ENCODE results near the gene SSR1.
"Not testable (repeated sequence)": the region's sequence is repeated elsewhere in the genome, so short reads cannot be mapped to it uniquely, and the experiment has no call there.

SSR1 gene

DNA sequence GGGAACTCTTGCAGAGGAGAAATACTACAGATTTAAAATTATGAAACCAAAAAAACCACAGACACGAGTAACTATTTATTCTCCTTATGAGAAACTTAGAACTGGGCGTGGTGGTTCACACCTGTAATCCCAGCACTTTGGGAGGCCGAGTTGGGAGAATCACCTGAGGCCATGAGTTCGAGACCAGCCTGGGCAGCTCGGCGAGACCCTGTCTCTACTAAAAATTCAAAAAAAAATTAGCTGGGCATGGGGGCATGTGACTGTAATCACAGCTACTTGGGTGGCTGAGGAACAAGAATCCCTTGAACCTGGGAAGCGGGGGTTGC is 36.8 kb downstream of the SSR1 start:
- no peak for DNase-seq (ENCODE audit: low read depth)

GRCh38 chr6:7274525-7274924 is 38.5 kb downstream of the SSR1 start:
- DNase-seq (ENCODE audit: low read depth): not testable (repeated sequence)

DNA sequence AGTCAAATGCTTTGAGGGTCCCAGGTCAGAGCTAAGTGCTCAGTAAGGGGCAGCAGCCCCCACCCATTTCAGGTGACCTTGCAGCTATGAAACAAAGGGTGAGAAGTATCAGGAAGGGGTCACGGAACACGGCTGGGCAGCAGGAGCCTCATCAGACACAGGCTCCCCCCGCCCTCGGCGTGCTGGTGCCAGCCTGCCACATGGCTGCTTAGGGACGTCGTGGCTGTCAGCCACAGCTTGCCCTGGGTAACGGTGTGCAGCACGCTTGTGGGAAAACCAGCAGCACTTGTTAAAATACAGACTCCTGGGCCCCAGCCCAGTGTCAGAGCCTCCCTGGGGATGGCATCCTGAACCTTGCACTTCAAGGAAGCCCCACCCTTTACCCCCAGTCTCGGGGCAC is 39.3 kb downstream of the SSR1 start:
- no peak for DNase-seq (ENCODE audit: low read depth)

- no peak for DNase-seq (ENCODE audit: low read depth)
Observed at GRCh38 chr6:7271205-7271534, 41.8 kb downstream of the SSR1 start.

DNA sequence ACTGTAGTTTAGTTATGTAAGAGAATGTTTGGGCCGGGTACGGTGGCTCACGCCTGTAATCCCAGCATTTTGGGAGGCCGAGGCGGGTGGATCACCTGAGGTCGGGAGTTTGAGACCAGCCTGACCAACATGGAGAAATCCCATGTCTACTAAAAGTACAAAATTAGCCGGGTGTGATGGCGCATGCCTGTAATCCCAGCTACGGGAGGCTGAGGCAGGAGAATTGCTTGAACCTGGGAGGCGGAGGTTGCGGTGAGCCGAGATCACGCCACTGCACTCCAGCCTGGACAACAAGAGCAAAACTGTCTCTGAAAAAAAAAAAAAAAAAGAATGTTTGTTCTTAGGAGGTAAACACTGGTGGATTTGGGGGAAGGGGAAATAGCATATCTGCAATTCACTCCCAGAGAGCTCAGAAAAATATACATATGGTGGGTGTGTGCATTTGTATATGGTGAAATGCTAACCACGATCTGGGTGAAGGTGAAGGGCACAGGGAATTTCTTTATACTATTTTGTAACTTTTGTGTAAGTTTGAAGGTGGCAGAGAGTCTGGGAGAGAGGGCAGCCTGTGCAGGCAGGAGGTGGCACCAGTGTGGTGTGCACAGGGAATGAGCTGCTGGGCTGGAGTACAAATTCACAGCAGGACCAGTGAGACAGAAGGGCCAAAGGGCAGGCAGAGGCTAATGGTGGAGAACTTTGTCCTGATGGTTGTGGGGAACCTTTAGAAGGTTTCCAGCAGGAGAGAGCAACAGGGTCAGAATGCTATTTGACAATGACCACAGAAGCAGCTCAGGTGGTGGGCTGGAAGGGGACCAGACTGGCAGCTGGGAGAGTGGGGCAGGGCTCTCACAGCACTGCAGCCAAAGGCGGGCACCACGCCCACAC is 42.4 kb downstream of the SSR1 start:
- no peak for DNase-seq (ENCODE audit: low read depth)

GRCh38 chr6:7269816-7270215 is 43.2 kb downstream of the SSR1 start:
- DNase-seq (ENCODE audit: low read depth): no peak

DNA sequence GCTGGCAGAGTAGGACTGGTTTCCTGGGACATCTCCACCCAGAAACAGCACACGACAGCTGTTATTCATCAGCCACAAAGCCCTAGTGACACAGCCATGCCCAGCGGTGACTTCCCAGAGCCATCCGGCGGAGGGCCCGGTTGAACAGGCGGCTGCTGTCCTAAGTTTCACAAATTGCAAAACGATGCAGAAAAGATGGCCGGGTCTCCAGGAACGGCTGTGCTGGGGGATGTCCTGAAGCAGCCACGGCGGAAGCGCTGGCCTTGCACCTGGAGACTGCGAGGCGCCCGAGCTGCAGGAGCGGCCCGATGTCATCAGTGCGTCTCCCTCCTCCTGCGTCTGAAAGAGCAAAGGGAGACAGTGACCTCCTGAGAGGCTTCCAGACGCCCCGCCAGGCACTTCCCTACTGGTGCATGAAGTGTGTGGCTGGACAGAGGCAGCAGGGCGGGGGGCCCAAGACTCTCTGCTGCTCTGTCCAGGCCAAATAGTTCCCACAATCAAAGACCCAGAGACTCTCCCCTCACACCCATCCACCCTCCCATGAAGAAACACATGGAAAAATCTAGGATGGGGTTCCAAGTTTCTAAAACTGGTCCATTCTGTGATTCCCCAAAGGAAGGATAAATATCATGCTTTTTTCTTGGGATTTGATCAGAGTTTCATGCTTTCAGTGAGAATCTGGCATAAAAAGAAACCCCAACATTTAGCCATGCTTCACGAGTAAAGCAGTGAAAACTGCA is 44.0 kb downstream of the SSR1 start:
- no peak for DNase-seq (ENCODE audit: low read depth)

GRCh38 chr6:7268362-7268761 is 44.6 kb downstream of the SSR1 start:
- no peak for DNase-seq (ENCODE audit: low read depth)

DNA sequence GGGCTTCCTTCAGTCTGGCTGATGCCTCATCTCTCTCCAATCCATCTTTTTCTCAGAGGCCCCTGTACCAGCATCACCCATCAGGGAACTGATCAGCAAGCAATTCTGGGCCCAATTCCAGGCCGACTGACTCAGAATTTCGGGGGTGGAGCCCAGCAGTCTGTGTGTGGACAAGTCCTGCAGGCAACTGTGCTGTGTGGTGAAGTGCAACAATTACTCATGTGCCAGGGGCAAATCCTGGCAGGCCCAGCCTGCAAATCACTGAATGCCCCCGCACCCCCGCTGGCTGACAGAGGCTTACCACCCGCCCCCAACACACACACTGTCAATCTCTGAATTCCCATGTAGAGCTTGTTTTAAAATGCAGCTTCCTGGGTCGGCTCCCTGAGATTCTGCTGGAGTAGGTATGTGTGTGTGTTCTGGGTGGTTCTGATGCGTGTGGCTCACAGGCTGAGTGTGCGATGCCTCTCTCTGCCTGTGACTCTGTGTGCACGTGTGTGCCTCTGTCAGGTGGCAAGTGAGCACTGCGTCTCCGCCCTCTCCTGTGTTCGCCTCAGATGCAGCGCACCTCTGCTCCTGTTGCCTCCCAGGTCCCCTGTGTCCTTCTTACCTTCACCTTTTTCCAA is 45.4 kb downstream of the SSR1 start:
- DNase-seq (ENCODE audit: low read depth): no peak

DNA sequence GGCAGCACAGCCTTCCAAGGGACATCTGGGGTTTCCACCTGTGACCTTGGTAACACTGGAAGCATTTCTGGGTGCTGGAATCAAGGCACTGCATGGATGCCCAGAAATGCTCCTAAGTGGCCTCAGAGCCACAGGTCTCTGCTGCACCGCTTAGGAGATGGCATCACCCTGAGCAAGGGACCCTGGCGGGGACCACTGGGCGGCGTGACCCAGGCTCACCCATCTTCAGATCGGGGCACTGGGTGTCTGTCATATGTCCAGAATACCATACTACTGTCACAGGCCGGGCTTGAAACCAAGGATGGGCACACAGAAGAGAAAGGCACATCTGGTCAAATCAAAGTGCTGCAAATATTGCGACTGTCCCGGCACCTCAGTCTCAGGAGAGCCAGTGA is 45.9 kb downstream of the SSR1 start:
- DNase-seq (ENCODE audit: low read depth): no peak

DNA sequence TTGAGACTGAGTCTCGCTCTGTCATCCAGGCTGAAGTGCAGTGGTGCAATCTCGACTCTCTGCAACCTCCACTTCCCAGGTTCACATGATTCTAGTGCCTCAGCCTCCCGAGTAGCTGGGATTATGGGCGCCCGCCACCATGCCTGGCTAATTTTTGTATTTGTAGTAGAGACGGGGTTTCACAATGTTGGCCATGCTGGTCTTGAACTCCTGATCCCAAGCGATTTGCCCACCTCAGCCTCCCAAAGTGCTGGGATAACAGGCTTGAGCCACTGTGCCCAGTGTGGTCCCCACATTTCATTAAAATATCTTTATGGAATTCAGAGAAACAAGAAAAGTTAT is 47.6 kb downstream of the SSR1 start:
- not testable (repeated sequence) for DNase-seq (ENCODE audit: low read depth)

DNA sequence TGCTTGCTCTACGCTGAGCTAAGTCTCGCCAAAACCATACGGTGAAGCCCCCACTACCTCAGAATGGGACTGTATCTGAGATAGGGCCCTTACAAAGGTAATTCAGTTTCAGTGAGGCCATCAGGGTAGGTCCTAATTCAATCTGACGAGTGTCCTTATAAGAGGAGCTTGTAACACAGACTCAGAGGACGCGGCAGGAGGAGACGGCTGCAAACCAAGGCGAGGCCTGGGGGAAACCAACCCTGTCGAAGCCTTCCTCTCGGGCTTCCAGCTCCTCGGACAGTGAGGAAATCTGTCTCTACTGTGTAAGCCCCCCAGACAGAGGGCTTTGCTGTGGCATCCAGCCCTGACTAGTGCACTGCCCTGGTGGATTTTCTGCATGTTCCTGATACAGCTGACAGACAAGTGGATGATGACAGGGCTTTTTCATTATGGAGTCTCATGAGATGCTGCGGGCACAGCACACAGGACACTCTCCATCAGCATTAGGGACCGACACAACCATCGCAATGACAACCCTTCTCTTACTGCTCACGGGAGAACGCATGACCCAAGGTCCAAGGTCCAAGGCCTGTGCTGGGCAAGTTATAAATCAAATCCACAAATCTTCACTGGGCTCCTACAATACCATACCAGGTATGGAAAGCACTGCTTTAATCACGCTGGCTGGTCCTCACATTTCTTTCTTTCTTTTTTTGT is 48.2 kb downstream of the SSR1 start:
- DNase-seq (ENCODE audit: low read depth): no peak

DNA sequence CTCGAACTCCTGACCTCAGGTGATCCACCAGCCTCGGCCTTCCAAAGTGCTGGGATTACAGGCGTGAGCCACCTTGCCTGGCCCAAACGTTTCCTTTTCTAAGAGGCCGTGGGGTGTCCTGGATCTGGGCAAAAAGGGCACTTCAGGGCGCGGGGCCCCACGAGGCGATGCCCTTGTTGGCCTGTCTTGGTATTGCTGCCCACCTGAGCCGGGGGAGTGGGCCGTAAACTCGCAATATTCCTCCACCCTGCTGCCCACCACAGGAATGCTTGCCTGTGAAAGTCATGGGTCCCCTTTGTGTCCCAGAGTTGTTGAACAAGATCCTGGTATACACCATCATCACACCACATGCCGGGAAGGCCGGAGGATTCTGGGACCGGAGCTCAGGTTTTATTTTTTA is 49.0 kb downstream of the SSR1 start:
- no peak for DNase-seq (ENCODE audit: low read depth)

DNA sequence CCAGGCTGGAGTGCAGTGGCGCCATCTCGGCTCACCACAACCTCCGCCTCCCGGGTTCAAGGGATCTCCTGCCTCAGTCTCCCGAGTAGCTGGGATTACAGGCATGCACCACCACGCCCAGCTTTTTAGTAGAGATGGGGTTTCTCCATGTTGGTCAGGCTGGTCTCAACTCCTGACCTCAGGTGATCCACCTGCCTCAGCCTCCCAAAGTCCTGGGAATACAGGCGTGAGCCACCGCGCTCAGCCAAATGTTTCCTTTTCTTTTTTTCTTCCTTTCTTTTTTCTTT is 49.5 kb downstream of the SSR1 start:
- not testable (repeated sequence) for DNase-seq (ENCODE audit: low read depth)

GRCh38 chr6:7262746-7263518 is 50.1 kb downstream of the SSR1 start:
- DNase-seq (ENCODE audit: low read depth): no peak

GRCh38 chr6:7261852-7262461 is 51.0 kb downstream of the SSR1 start:
- no peak for DNase-seq (ENCODE audit: low read depth)

- DNase-seq (ENCODE audit: low read depth): no peak
Observed at GRCh38 chr6:7261032-7261841, 51.8 kb downstream of the SSR1 start.

DNA sequence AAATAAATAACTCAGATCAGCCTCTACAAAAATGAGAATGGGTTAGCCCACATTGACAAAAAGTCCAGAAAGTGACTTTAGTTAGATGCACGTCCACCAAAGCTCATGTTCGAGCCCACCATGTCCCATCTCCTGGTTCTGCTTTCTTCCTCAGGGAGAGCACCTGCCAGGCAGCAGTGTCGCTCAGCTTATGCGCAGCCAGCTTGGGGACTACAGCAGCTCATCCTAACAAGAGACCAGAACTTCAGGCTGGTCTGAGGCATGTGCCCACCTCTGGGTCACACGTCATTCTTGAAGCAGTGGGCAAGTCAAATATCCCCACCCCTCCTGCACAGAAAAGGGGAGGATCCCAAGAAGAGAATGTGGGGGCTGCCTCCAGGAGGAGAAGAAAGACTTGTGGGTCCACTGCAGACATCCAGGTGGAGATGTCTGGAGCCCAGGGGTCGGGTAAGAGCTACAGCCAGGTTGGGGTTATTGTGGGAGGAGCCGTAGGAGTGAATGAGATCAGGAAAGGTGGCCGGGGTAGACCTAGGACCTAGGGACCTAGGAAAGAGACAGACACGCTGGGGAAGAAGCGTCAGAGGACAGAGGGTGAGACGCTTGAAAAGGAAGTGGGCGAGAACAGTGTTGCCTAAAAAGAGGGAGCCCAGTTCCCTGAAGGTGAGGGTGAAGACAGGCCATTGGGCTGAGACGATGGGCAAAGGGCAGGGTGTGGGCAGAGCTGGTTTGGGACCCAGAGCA is 52.5 kb downstream of the SSR1 start:
- DNase-seq (ENCODE audit: low read depth): no peak

- no peak for DNase-seq (ENCODE audit: low read depth)
Observed at GRCh38 chr6:7258231-7258763, 54.7 kb downstream of the SSR1 start.

Measured in stimulated activated CD8-positive, alpha-beta memory T cell treated with anti-CD3 and anti-CD28 coated beads, Interleukin-7, amount 100 ng/mL, for 24 hours (primary cell).